OCI-M2 (cell line): ENCODE measurements around the gene KIFAP3.
"Not testable (repeated sequence)": the region's sequence is repeated elsewhere in the genome, so short reads cannot be mapped to it uniquely, and the experiment has no call there.

Experiments used
- DNase-seq: peaks from one replicate; lab custom pipeline; 2025; ENCODE audit not compliant: unreplicated experiment; lab: John Stamatoyannopoulos, UW

KIFAP3 gene

GRCh38 chr1:170063109-170063826, 11.2 kb downstream of the KIFAP3 start:
- DNase-seq = no peak

GRCh38 chr1:170061676-170062075, 12.8 kb downstream of the KIFAP3 start:
- not testable (repeated sequence) for DNase-seq

GRCh38 chr1:170060015-170060520, 14.4 kb downstream of the KIFAP3 start:
- DNase-seq = not testable (repeated sequence)

GRCh38 chr1:170049176-170049800, 25.2 kb downstream of the KIFAP3 start:
- DNase-seq = no peak

GRCh38 chr1:170048515-170048914, 26.0 kb downstream of the KIFAP3 start:
- DNase-seq = no peak

- no peak for DNase-seq
Observed at GRCh38 chr1:170044187-170044586, 30.3 kb downstream of the KIFAP3 start.

- DNase-seq = no peak
Observed at GRCh38 chr1:170041423-170042192, 32.9 kb downstream of the KIFAP3 start.

- no peak for DNase-seq
Observed at GRCh38 chr1:170032531-170033280, 41.8 kb downstream of the KIFAP3 start.

- DNase-seq = no peak
Observed at GRCh38 chr1:170030212-170030611, 44.3 kb downstream of the KIFAP3 start.

GRCh38 chr1:170027760-170028159, 46.7 kb downstream of the KIFAP3 start:
- no peak for DNase-seq

GRCh38 chr1:170020859-170021258, 53.6 kb downstream of the KIFAP3 start:
- DNase-seq = no peak

GRCh38 chr1:170017478-170017877, 57.0 kb downstream of the KIFAP3 start:
- no peak for DNase-seq

GRCh38 chr1:170012920-170013319, 61.6 kb downstream of the KIFAP3 start:
- DNase-seq = no peak

- DNase-seq = no peak
Observed at GRCh38 chr1:170010443-170010842, 64.1 kb downstream of the KIFAP3 start.

GRCh38 chr1:170009551-170009950, 64.9 kb downstream of the KIFAP3 start:
- DNase-seq = no peak

- DNase-seq = not testable (repeated sequence)
Observed at GRCh38 chr1:170008745-170009144, 65.8 kb downstream of the KIFAP3 start.

- not testable (repeated sequence) for DNase-seq
Observed at GRCh38 chr1:170003270-170003835, 71.1 kb downstream of the KIFAP3 start.

- no peak for DNase-seq
Observed at GRCh38 chr1:170001266-170001665, 73.2 kb downstream of the KIFAP3 start.

- no peak for DNase-seq
Observed at GRCh38 chr1:169999761-170000160, 74.7 kb downstream of the KIFAP3 start.

- DNase-seq = no peak
Observed at GRCh38 chr1:169999331-169999741, 75.2 kb downstream of the KIFAP3 start.

- no peak for DNase-seq
Observed at GRCh38 chr1:169995993-169996392, 78.5 kb downstream of the KIFAP3 start.
